Activated CD4-positive, alpha-beta T cell treated with anti-CD3 and anti-CD28 coated beads, Interleukin-2, amount 50 U/mL, for 24 hours (primary cell): ENCODE measurements around the gene ZNF792.
"Not testable (repeated sequence)": the region's sequence is repeated elsewhere in the genome, so short reads cannot be mapped to it uniquely, and the experiment has no call there.

Experiments
- DNase-seq, 2 donors: peaks; one replicate each; pipeline ENCODE4 v3.0.0-alpha.2; 2020; ENCODE audit warnings: low read depth in 1 of 2, low spot score in 1 of 2

The ZNF792 gene

DNA sequence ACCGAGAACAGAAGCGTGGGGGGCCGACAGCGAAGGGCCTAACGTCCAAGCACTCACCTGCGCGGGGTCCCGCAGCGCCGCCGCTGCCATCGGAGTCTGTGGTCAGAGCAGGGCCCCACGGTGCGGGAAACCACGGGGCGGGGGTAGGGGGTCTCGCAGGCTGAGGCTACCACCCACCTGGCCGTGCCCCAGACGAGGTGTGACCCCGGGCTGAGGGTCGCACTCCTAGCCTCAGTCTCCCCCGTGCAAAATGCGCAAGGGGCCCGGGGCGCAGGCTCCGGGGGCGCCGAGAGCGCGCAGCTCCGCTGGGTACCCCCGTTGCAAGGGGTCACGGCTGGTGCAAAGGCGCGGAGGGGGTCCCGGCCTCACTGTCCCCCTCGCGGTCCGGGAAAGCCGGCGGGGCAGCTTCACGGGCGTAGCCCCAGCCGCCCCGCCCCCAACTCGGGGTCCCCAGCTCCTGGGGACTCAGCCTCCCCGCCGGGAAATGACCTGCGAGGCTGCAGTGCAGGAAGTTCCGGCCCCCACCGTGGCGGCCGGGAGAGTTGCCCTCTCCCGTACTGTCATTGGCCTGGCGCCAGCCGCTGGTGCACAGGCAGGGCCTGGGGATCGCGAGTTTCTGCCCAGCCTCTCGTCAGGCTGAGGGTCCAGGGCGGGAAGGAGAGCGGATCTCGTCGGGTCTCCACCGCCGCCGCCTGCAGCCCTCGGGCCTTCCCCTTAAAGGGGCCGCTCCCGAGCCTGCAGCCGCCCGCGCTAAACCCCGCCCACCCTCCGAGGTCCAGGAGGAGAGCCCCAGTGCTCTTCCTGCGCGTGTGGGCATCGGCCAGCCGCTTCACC lies at the start of gene ZNF792:
TSS of gene ZNF792 (minus strand) at position 657 of the 834 bp plus-strand sequence. CDS start at position 90, 567 bp downstream.
- peak in 1 of 2 donors; percentile 22 for DNase-seq

GRCh38 chr19:35013041-35013819 lies 49.2 kb upstream of the ZNF792 start:
- DNase-seq = peak; percentile 77 to 78

- DNase-seq = no peak
Observed at GRCh38 chr19:35011737-35012682, 48.0 kb upstream of the ZNF792 start.

DNA sequence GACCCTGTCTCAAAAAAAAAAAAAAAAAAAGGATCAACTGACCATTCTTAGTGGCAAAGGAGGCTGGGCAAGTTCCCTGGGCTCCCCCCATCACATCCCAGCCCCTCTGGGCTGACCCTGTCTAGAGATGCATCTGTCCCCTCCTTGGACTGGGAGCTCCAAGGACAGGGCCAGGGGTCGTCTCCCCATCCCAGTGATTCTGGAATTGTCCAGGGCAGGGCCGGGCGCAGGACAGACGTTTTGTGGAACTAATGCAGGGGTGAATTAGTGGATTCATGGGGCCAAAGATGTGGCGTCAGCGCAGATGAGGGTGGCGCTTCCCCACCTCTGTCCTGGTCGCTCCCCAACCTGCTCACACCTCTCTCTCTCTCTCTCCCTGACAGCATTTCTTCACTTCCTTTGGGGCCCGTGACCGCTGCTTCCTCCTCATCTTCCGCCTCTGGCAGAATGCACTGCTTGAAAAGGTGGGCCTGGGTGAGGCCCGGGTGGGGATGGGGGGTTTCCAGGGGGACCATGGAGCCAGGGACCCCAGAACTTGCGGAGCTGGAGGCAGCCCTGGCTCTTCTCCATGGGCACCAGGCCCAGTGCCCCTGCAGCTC lies 47.2 kb upstream of the ZNF792 start:
- no peak for DNase-seq

GRCh38 chr19:35009424-35010415 lies 45.7 kb upstream of the ZNF792 start:
- DNase-seq = no peak

DNA sequence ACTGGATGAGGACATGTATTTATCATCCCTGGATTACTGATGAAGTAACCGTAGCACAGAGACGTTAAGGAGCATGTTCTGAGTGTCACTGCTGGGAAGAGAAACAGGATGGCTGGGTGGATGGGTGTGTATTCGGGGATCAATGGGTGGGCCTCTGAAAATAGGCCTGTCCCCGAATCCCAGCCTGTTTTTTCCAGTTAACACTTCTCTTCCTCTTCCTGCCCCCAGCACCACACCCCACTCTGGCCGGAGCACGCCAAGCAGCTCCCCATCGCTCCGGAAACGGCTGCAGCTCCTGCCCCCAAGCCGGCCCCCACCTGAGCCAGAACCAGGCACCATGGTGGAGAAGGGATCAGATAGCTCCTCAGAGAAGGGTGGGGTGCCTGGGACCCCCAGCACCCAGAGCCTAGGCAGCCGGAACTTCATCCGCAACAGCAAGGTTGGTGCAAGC lies 44.9 kb upstream of the ZNF792 start:
- no peak for DNase-seq

GRCh38 chr19:35007427-35007826 lies 43.4 kb upstream of the ZNF792 start:
- DNase-seq = not testable (repeated sequence)

DNA sequence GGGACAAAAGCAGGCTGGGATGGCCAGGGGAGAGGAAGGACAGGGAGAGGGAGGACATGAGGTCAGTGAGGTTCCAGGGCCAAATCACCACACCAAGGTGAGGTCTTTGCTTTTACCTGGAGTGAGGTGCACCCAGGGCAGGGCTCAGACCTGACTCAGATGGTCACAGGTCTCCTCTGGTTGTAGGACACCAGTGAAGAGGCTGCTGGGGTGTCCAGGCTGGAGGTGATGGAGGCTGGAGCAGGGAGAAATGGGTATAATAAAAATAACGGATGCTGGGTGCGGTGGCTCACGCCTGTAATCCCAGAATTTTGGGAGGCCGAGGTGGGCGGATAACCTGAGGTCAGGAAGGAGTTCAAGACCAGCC lies 43.0 kb upstream of the ZNF792 start:
- no peak for DNase-seq

DNA sequence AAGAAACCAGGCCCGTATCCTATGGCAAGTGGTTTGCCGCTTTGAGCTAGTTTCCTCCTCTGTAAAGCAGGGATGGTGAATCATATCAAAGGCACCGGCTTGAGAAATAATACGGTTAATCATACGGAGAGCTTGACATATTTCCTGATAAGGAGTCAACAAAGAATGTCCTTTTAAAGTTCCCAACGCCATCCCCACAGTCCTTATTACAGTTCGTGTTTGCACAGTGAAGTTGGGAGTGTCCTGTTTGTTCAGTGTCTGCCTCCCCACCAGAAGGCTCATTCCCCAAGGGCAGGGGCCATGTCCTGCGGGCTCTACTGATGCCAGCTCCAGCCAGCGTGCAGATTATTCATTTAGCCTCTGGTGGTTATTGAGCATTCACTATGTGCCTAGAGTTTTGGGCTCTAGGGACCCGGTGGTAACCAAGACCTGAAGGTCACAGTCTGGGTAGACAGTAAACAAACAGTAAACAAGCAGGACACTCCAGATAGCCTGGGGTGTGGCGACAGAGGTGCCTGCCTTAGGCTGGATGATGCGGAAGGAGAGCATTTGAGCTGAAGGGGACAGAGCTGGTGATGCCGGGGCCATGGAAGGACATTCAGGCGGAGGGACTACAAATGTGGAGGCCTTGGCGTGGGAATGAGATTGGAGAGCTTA lies 42.4 kb upstream of the ZNF792 start:
- DNase-seq = no peak

GRCh38 chr19:35006007-35006341 lies 41.9 kb upstream of the ZNF792 start:
- not testable (repeated sequence) for DNase-seq

DNA sequence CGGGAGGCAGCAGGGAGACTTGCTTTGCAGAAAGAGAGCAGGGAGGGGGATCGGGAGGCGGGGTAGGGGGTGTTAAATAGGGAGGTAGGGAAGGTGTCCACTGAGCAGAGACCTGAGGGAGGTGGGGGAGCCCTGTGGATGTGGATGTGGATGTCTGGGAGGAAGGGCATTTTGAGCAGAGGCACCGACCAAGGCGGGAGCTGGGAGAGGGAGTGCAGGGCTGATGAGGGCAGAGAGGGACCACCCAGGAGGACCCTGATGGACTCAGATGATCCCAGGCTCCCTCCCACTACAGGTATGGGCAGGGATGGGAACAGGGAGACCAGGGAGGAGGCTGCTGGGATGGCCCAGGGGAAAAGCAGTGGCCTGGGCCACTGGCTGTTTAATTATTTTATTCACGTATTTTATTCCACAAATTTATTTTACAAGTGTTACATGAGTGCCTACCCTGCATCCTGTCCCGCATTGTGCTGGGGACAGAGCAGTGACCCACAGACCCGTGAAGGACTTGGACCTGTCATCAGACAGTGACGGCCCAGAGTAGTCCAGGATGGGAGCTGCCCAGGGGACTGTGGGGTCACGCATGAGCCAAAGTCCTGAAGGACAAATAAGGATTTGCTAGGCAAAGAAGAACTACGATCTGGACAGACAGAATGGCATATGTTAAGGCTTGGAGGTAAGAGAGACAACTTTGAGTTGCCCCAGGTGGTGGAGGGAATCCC lies 41.4 kb upstream of the ZNF792 start:
- DNase-seq = no peak

- DNase-seq = no peak
Observed at GRCh38 chr19:35004517-35005255, 40.7 kb upstream of the ZNF792 start.

GRCh38 chr19:35002037-35002535 lies 38.1 kb upstream of the ZNF792 start:
- DNase-seq = no peak

GRCh38 chr19:35000647-35001501 lies 36.8 kb upstream of the ZNF792 start:
- DNase-seq = peak in 1 of 2 donors; percentile 51

GRCh38 chr19:35000338-35000646 lies 36.3 kb upstream of the ZNF792 start:
- DNase-seq = no peak

- peak; percentile 53 to 56 for DNase-seq
Observed at GRCh38 chr19:34999498-35000337, 35.7 kb upstream of the ZNF792 start, which contains the start of gene GRAMD1A. TSS of gene GRAMD1A (plus strand) at chr19:35000323. CDS start at chr19:35000479, 156 bp downstream.
